ENCODE data around the gene CWC22. TPM values are rescaled to one million over a fixed set of nuclear protein-coding genes. Genes with fewer than 3 reads are reported as not detected.
A peak's percentile ranks its signal among the peaks of the same experiment; 100 is the strongest.

The CWC22 gene
- total and polyA plus RNA-seq, 2 experiments from 2014 or later: 15.7 to 17.6 TPM

GRCh38 chr2:180003073-180003472 lies 4.0 kb downstream of the CWC22 start:
- Histone ChIP-seq H3K9me3 (ENCODE audit: low read depth) (no peaks in the 10 kb centered on the region), H3K79me2 (peaks cover 84% of the 10 kb centered on the region), H3K36me3 (replicated peaks; ENCODE audit: insufficient read depth, low read depth) (no peaks in the 10 kb centered on the region), H2AFZ (no peak overlapping the region), H3K27me3 (no peaks in the 10 kb centered on the region), H3K4me3 (no peak overlapping the region), H3K4me2 (peak overlapping the region; percentile 9), H3K4me1 (ENCODE audit: insufficient read depth) (no peaks in the 10 kb centered on the region), H4K20me1 (ENCODE audit: insufficient read depth, poor library complexity, severe bottlenecking) (peaks cover 4% of the 10 kb centered on the region), H3K9me2 (replicated peaks; ENCODE audit: insufficient read depth) (no peaks in the 10 kb centered on the region), H3K27ac (no peak overlapping the region)
- TF ChIP-seq EZH2 (IDR thresholded peaks at IDR 0.05; ENCODE audit: borderline replicate concordance) (no peak), CTCF (IDR thresholded peaks at IDR 0.05; ENCODE audit: poor library complexity) (no peak), EZH2phosphoT487 (IDR thresholded peaks at IDR 0.05; ENCODE audit: low read depth, severe bottlenecking, unreplicated experiment) (no peak)
- WGBS (ENCODE audit: low lambda C conversion rate, missing lambda C conversion rate): 100% methylated on average over 1 of the region's 1 CpG
- no peak for DNase-seq (ENCODE audit: low spot score)

- H3K4me2 ChIP-seq: no peak overlapping the region
- H3K4me1 ChIP-seq (ENCODE audit: insufficient read depth): peaks cover 3% of the 10 kb centered on the region
- no peaks in the 10 kb centered on the region for H3K9me3 ChIP-seq (ENCODE audit: low read depth)
- no peak overlapping the region for H2AFZ ChIP-seq
- no peaks in the 10 kb centered on the region for H3K36me3 ChIP-seq (replicated peaks; ENCODE audit: insufficient read depth, low read depth)
- peaks cover 9% of the 10 kb centered on the region for H4K20me1 ChIP-seq (ENCODE audit: insufficient read depth, poor library complexity, severe bottlenecking)
- H3K27me3 ChIP-seq: no peaks in the 10 kb centered on the region
- DNase-seq (ENCODE audit: low spot score): no peak
- H3K79me2 ChIP-seq: peaks cover 92% of the 10 kb centered on the region
- H3K27ac ChIP-seq: no peak overlapping the region
- no peak for TF ChIP-seq CTCF (IDR thresholded peaks at IDR 0.05; ENCODE audit: poor library complexity)
- TF ChIP-seq EZH2phosphoT487 (IDR thresholded peaks at IDR 0.05; ENCODE audit: low read depth, severe bottlenecking, unreplicated experiment): no peak
- TF ChIP-seq EZH2 (IDR thresholded peaks at IDR 0.05; ENCODE audit: borderline replicate concordance): no peak
- no peak overlapping the region for H3K4me3 ChIP-seq
- H3K9me2 ChIP-seq (replicated peaks; ENCODE audit: insufficient read depth): no peaks in the 10 kb centered on the region
- 95% methylated on average over 2 of the region's 2 CpGs for whole genome bisulfite sequencing (ENCODE audit: low lambda C conversion rate, missing lambda C conversion rate)
Observed at GRCh38 chr2:180002198-180002770, 4.8 kb downstream of the CWC22 start.

- Histone ChIP-seq H3K36me3 (replicated peaks; ENCODE audit: insufficient read depth, low read depth) (no peaks in the 10 kb centered on the region), H3K9me2 (replicated peaks; ENCODE audit: insufficient read depth) (no peaks in the 10 kb centered on the region), H3K9me3 (ENCODE audit: low read depth) (no peaks in the 10 kb centered on the region), H3K79me2 (peaks cover 97% of the 10 kb centered on the region), H3K4me1 (ENCODE audit: insufficient read depth) (peaks cover 3% of the 10 kb centered on the region), H3K4me3 (no peak overlapping the region), H3K4me2 (no peak overlapping the region), H3K27ac (no peak overlapping the region), H4K20me1 (ENCODE audit: insufficient read depth, poor library complexity, severe bottlenecking) (peaks cover 14% of the 10 kb centered on the region), H2AFZ (no peak overlapping the region), H3K27me3 (no peaks in the 10 kb centered on the region)
- DNase-seq (ENCODE audit: low spot score): no peak
- TF ChIP-seq EZH2 (IDR thresholded peaks at IDR 0.05; ENCODE audit: borderline replicate concordance): no peak
- TF ChIP-seq CTCF (IDR thresholded peaks at IDR 0.05; ENCODE audit: poor library complexity): peak; percentile 5
- 97% methylated on average over 1 of the region's 1 CpG for WGBS (ENCODE audit: low lambda C conversion rate, missing lambda C conversion rate)
Observed at GRCh38 chr2:180001726-180002125, 5.4 kb downstream of the CWC22 start.

- peaks cover 15% of the 10 kb centered on the region for H4K20me1 ChIP-seq (ENCODE audit: insufficient read depth, poor library complexity, severe bottlenecking)
- TF ChIP-seq CTCF (IDR thresholded peaks at IDR 0.05; ENCODE audit: poor library complexity): no peak
- TF ChIP-seq EZH2 (IDR thresholded peaks at IDR 0.05; ENCODE audit: borderline replicate concordance): no peak
- H3K4me3 ChIP-seq: no peak overlapping the region
- no peaks in the 10 kb centered on the region for H3K27me3 ChIP-seq
- H3K9me3 ChIP-seq (ENCODE audit: low read depth): no peaks in the 10 kb centered on the region
- no peak overlapping the region for H3K4me2 ChIP-seq
- H3K27ac ChIP-seq: no peak overlapping the region
- no peak for DNase-seq (ENCODE audit: low spot score)
- no peaks in the 10 kb centered on the region for H3K36me3 ChIP-seq (replicated peaks; ENCODE audit: insufficient read depth, low read depth)
- no peak overlapping the region for H2AFZ ChIP-seq
- peaks cover 3% of the 10 kb centered on the region for H3K4me1 ChIP-seq (ENCODE audit: insufficient read depth)
- H3K79me2 ChIP-seq: peaks cover 97% of the 10 kb centered on the region
- H3K9me2 ChIP-seq (replicated peaks; ENCODE audit: insufficient read depth): no peaks in the 10 kb centered on the region
Observed at GRCh38 chr2:180000434-180000833, 6.7 kb downstream of the CWC22 start.
